ENCODE results near the gene INF2.
"Not testable (repeated sequence)": the region's sequence is repeated elsewhere in the genome, so short reads cannot be mapped to it uniquely, and the experiment has no call there.

Gene INF2

GRCh38 chr14:104689109-104689880 is at the start of gene INF2:
INF2 (plus strand) TSS chr14:104689618; CDS start chr14:104701366, 11,748 bp downstream.
- in situ Hi-C loops (cut with MboI; ENCODE audit: low sequenced_read_pairs): no loop called here

- in situ Hi-C loops (cut with MboI; ENCODE audit: low sequenced_read_pairs): loop anchor here (25.0 kb wide), 1 partner anchor 553 kb away; the partner anchor contains the start of gene ASPG
These were observed 49.4 kb upstream of the INF2 start for GRCh38 chr14:104639885-104640548.

GRCh38 chr14:104640681-104641080 is 48.7 kb upstream of the INF2 start:
- in situ Hi-C loops (cut with MboI; ENCODE audit: low sequenced_read_pairs): loop anchor here (25.0 kb wide), 1 partner anchor 553 kb away; the partner anchor contains the start of gene ASPG

GRCh38 chr14:104641753-104642539 is 47.5 kb upstream of the INF2 start:
- in situ Hi-C loops (cut with MboI; ENCODE audit: low sequenced_read_pairs): loop anchor here (25.0 kb wide), 1 partner anchor 555 kb away; the partner anchor contains the start of gene ASPG

- in situ Hi-C loops (cut with MboI; ENCODE audit: low sequenced_read_pairs): loop anchor here (25.0 kb wide), 1 partner anchor 555 kb away; the partner anchor contains the start of gene ASPG
These were observed 46.9 kb upstream of the INF2 start for GRCh38 chr14:104642540-104642868.

GRCh38 chr14:104643306-104643705 is 46.1 kb upstream of the INF2 start:
- in situ Hi-C loops (cut with MboI; ENCODE audit: low sequenced_read_pairs): loop anchor here (25.0 kb wide), 1 partner anchor 556 kb away; the partner anchor contains the start of gene ASPG

- in situ Hi-C loops (cut with MboI; ENCODE audit: low sequenced_read_pairs): loop anchor here (25.0 kb wide), 1 partner anchor 557 kb away; the partner anchor contains the start of gene ASPG
These were observed 45.3 kb upstream of the INF2 start for GRCh38 chr14:104644091-104644635.

GRCh38 chr14:104644656-104645378 is 44.6 kb upstream of the INF2 start:
- in situ Hi-C loops (cut with MboI; ENCODE audit: low sequenced_read_pairs): loop anchor here (25.0 kb wide), 1 partner anchor 558 kb away; the partner anchor contains the start of gene ASPG

GRCh38 chr14:104647467-104648043 is 41.9 kb upstream of the INF2 start:
- in situ Hi-C loops (cut with MboI; ENCODE audit: low sequenced_read_pairs): loop anchor here (25.0 kb wide), 1 partner anchor 560 kb away; the partner anchor contains the start of gene ASPG

- in situ Hi-C loops (cut with MboI; ENCODE audit: low sequenced_read_pairs): no loop called here
These were observed 39.1 kb upstream of the INF2 start for GRCh38 chr14:104650057-104650980.

- in situ Hi-C loops (cut with MboI; ENCODE audit: low sequenced_read_pairs): no loop called here
These were observed 38.2 kb upstream of the INF2 start for GRCh38 chr14:104650981-104651875.

- in situ Hi-C loops (cut with MboI; ENCODE audit: low sequenced_read_pairs): no loop called here
These were observed 37.5 kb upstream of the INF2 start for GRCh38 chr14:104651876-104652260.

- in situ Hi-C loops (cut with MboI; ENCODE audit: low sequenced_read_pairs): no loop called here
These were observed 37.0 kb upstream of the INF2 start for GRCh38 chr14:104652386-104652785.

GRCh38 chr14:104653130-104653920 is 36.1 kb upstream of the INF2 start:
- in situ Hi-C loops (cut with MboI; ENCODE audit: low sequenced_read_pairs): not testable (repeated sequence)

- in situ Hi-C loops (cut with MboI; ENCODE audit: low sequenced_read_pairs): no loop called here
These were observed 35.3 kb upstream of the INF2 start for GRCh38 chr14:104654119-104654518.

GRCh38 chr14:104655128-104655848 is 34.1 kb upstream of the INF2 start:
- in situ Hi-C loops (cut with MboI; ENCODE audit: low sequenced_read_pairs): no loop called here

Data from HL-60/S4 treated with retinoic acid at 250 ng/mL for 4 days and 3 days (cell line).